ENCODE results near the gene UST.

UST gene

GRCh38 chr6:149074832-149075258 is 328.0 kb downstream of the UST start:
- Histone ChIP-seq H4K20me1 (no peaks in the 10 kb centered on the region), H3K4me3 (no peak overlapping the region), H3K9ac (no peak overlapping the region), H3K4me2 (peak overlapping the region in 5 of 11 experiments; percentile 4 to 60 (median 43); a peak in 6 of 22 replicates), H3K36me3 (peaks cover 0 to 42% (median 0%) of the 10 kb centered on the region in 11 experiments; a peak in 8 of 22 replicates), H3K27me3 (no peaks in the 10 kb centered on the region), H3K9me3 (replicated peaks in 1 of 11) (peaks cover 0 to 11% (median 0%) of the 10 kb centered on the region in 11 experiments; a peak in 6 of 22 replicates), H3K27ac (no peak overlapping the region), H3K4me1 (peaks cover 17 to 29% (median 22%) of the 10 kb centered on the region in 10 experiments)
- TF ChIP-seq Cebpa-rat (IDR thresholded peaks at IDR 0.05) = no peak

- Histone ChIP-seq H3K27me3 (no peaks in the 10 kb centered on the region), H3K4me3 (no peak overlapping the region), H3K36me3 (peaks cover 0 to 42% (median 0%) of the 10 kb centered on the region in 11 experiments; a peak in 8 of 22 replicates), H3K9ac (peak overlapping the region in 1 of 11 experiments; percentile 12; a peak in 1 of 22 replicates), H3K4me1 (peaks cover 26 to 38% (median 30%) of the 10 kb centered on the region in 10 experiments), H4K20me1 (no peaks in the 10 kb centered on the region), H3K4me2 (peak overlapping the region; percentile 4 to 60 (median 43); a peak in 19 of 22 replicates), H3K27ac (no peak overlapping the region), H3K9me3 (replicated peaks in 1 of 11) (peaks cover 0 to 11% (median 0%) of the 10 kb centered on the region in 11 experiments; a peak in 6 of 22 replicates)
- TF ChIP-seq Cebpa-rat (IDR thresholded peaks at IDR 0.05) = no peak
These were observed 329.0 kb downstream of the UST start for GRCh38 chr6:149075616-149076354.

GRCh38 chr6:149076355-149076734 is 329.5 kb downstream of the UST start:
- Histone ChIP-seq H3K36me3 (peaks cover 0 to 42% (median 0%) of the 10 kb centered on the region in 11 experiments; a peak in 8 of 22 replicates), H3K9ac (no peak overlapping the region), H3K4me3 (no peak overlapping the region), H3K4me1 (peaks cover 29 to 44% (median 36%) of the 10 kb centered on the region in 10 experiments), H3K9me3 (replicated peaks in 1 of 11) (peaks cover 0 to 11% (median 0%) of the 10 kb centered on the region in 11 experiments; a peak in 6 of 22 replicates), H4K20me1 (no peaks in the 10 kb centered on the region), H3K4me2 (peak overlapping the region in 7 of 11 experiments; percentile 4 to 60 (median 28); a peak in 7 of 22 replicates), H3K27me3 (no peaks in the 10 kb centered on the region), H3K27ac (no peak overlapping the region)
- no peak for TF ChIP-seq Cebpa-rat (IDR thresholded peaks at IDR 0.05)

- H3K36me3 ChIP-seq = peaks cover 0 to 39% (median 0%) of the 10 kb centered on the region in 11 experiments; a peak in 8 of 22 replicates
- no peak overlapping the region for H3K4me3 ChIP-seq
- H3K27me3 ChIP-seq = no peaks in the 10 kb centered on the region
- peaks cover 29 to 53% (median 37%) of the 10 kb centered on the region in 10 experiments for H3K4me1 ChIP-seq
- no peak for TF ChIP-seq Cebpa-rat (IDR thresholded peaks at IDR 0.05)
- H3K27ac ChIP-seq = no peak overlapping the region
- peaks cover 0 to 6% (median 0%) of the 10 kb centered on the region in 11 experiments; a peak in 6 of 22 replicates for H3K9me3 ChIP-seq (replicated peaks in 1 of 11)
- H3K4me2 ChIP-seq = no peak overlapping the region
- no peak overlapping the region for H3K9ac ChIP-seq
- no peaks in the 10 kb centered on the region for H4K20me1 ChIP-seq
These were observed 330.4 kb downstream of the UST start for GRCh38 chr6:149077208-149077607.

- no peak overlapping the region for H3K9ac ChIP-seq
- H3K4me3 ChIP-seq = no peak overlapping the region
- 0 out of 22 replicates have a peak overlapping the region, but pooled peaks of 1 of the 11 experiments have one; percentile 76 for H3K4me2 ChIP-seq
- peaks cover 0 to 6% (median 0%) of the 10 kb centered on the region in 11 experiments; a peak in 6 of 22 replicates for H3K9me3 ChIP-seq (replicated peaks in 1 of 11)
- TF ChIP-seq Cebpa-rat (IDR thresholded peaks at IDR 0.05) = no peak
- H3K27me3 ChIP-seq = no peaks in the 10 kb centered on the region
- H4K20me1 ChIP-seq = no peaks in the 10 kb centered on the region
- peaks cover 0 to 38% (median 0%) of the 10 kb centered on the region in 11 experiments; a peak in 8 of 22 replicates for H3K36me3 ChIP-seq
- H3K4me1 ChIP-seq = peaks cover 29 to 63% (median 45%) of the 10 kb centered on the region in 10 experiments
- H3K27ac ChIP-seq = peak overlapping the region in 1 of 11 experiments; percentile 71; a peak in 1 of 22 replicates
These were observed 331.5 kb downstream of the UST start for GRCh38 chr6:149078211-149078782.

GRCh38 chr6:149079456-149079855 is 332.6 kb downstream of the UST start:
- Histone ChIP-seq H3K27me3 (no peaks in the 10 kb centered on the region), H3K4me1 (peaks cover 29 to 72% (median 45%) of the 10 kb centered on the region in 10 experiments), H3K36me3 (peaks cover 0 to 27% (median 0%) of the 10 kb centered on the region in 11 experiments; a peak in 7 of 22 replicates), H3K9ac (peak overlapping the region in 4 of 11 experiments; percentile 26 to 51 (median 41); a peak in 5 of 22 replicates), H3K27ac (peak overlapping the region in 9 of 11 experiments; percentile 18 to 74 (median 54); a peak in 15 of 22 replicates), H3K9me3 (replicated peaks in 1 of 11) (peaks cover 0 to 6% (median 0%) of the 10 kb centered on the region in 11 experiments; a peak in 6 of 22 replicates), H4K20me1 (no peaks in the 10 kb centered on the region), H3K4me2 (peak overlapping the region; percentile 40 to 78 (median 60)), H3K4me3 (no peak overlapping the region)
- TF ChIP-seq Cebpa-rat (IDR thresholded peaks at IDR 0.05) = no peak

- Histone ChIP-seq H4K20me1 (no peaks in the 10 kb centered on the region), H3K27me3 (no peaks in the 10 kb centered on the region), H3K4me1 (peaks cover 28 to 71% (median 45%) of the 10 kb centered on the region in 10 experiments), H3K9me3 (replicated peaks in 1 of 11) (peaks cover 0 to 6% (median 0%) of the 10 kb centered on the region in 11 experiments; a peak in 6 of 22 replicates), H3K4me2 (peak overlapping the region; percentile 40 to 78 (median 60); a peak in 21 of 22 replicates), H3K27ac (peak overlapping the region in 9 of 11 experiments; percentile 18 to 74 (median 54); a peak in 14 of 22 replicates), H3K36me3 (peaks cover 0 to 21% (median 0%) of the 10 kb centered on the region in 11 experiments; a peak in 5 of 22 replicates), H3K9ac (peak overlapping the region in 4 of 11 experiments; percentile 26 to 51 (median 44); a peak in 4 of 22 replicates), H3K4me3 (no peak overlapping the region)
- no peak for TF ChIP-seq Cebpa-rat (IDR thresholded peaks at IDR 0.05)
These were observed 333.2 kb downstream of the UST start for GRCh38 chr6:149079911-149080491.

- Histone ChIP-seq H3K27ac (peak overlapping the region in 9 of 11 experiments; percentile 18 to 74 (median 54); a peak in 14 of 22 replicates), H4K20me1 (no peaks in the 10 kb centered on the region), H3K4me3 (no peak overlapping the region), H3K36me3 (peaks cover 0 to 16% (median 0%) of the 10 kb centered on the region in 11 experiments; a peak in 5 of 22 replicates), H3K4me2 (peak overlapping the region; percentile 40 to 78 (median 60); a peak in 20 of 22 replicates), H3K4me1 (peaks cover 23 to 66% (median 40%) of the 10 kb centered on the region in 10 experiments), H3K27me3 (no peaks in the 10 kb centered on the region), H3K9me3 (replicated peaks in 1 of 11) (peaks cover 0 to 6% (median 0%) of the 10 kb centered on the region in 11 experiments; a peak in 6 of 22 replicates), H3K9ac (peak overlapping the region in 2 of 11 experiments; percentile 15 to 47; a peak in 2 of 22 replicates)
- TF ChIP-seq Cebpa-rat (IDR thresholded peaks at IDR 0.05) = no peak
These were observed 333.7 kb downstream of the UST start for GRCh38 chr6:149080511-149080910.

Measured in BLaER1 treated with 17β-estradiol and CSF1 and Interleukin-3, amounts not matched to agents 10 nM and 100 nM (cell line).